K562 (cell line): ENCODE data around the gene NMBR. TPM values are rescaled to one million over a fixed set of nuclear protein-coding genes. Genes with fewer than 3 reads are reported as not detected.
"Not testable (repeated sequence)": the region's sequence is repeated elsewhere in the genome, so short reads cannot be mapped to it uniquely, and the experiment has no call there.

ENCODE experiments used
- ATAC-seq: fragments of 200-7000 bp; cut with Tn5 transposase; 3 replicates; pipeline ENCODE4 v1.9.1; 2020; ENCODE audit warnings: moderate library complexity
- BruUV-seq: library from RNA; stranded (reverse); fragments of 400-500 nt; replicated peaks from 2 replicates; lab custom pipeline; 2021; lab: Mats Ljungman, UMichigan
- CTCF ChIA-PET: fragments of 300-600 bp; formaldehyde crosslinking; extraction: SDS; loops from one replicate; lab custom pipeline; 2021; ENCODE audit warnings: low intra/inter-chr PET ratio; lab: Yijun Ruan, JAX
- POLR2A ChIA-PET: fragments of 300-600, 350-650 bp; sonication (Branson Sonifier 250); formaldehyde crosslinking; extraction: SDS; loops from one replicate; lab custom pipeline; 2021; ENCODE audit warnings: antibody characterized with exemption, inconsistent platforms; lab: Yijun Ruan, JAX
- DNase-seq, 4 experiments: peaks; one replicate each; pipeline versions ENCODE4 v3.0.0 to v3.0.0-alpha.2; 2011 to 2018; ENCODE audit warnings: low spot score in 3 of 4, mixed read lengths in 3 of 4; ENCODE audit errors: extremely low read depth in 1 of 4
- FAIRE-seq: peaks from 2 replicates; lab custom pipeline; 2011; peaks lifted over from hg19 to GRCh38; lab: Jason Lieb, UNC
- H2AFZ ChIP-seq: 2 replicates; pipeline ENCODE4 v1.6.0; 2011; ENCODE audit warnings: low read depth, low read length, control low read depth, inconsistent platforms
- H3K27ac ChIP-seq: fragments of 200-600 bp; 3 replicates; pipeline ENCODE4 v1.8.0; 2011; ENCODE audit warnings: low read depth, mild to moderate bottlenecking, control low read depth, inconsistent platforms, low read length, moderate library complexity, mixed read lengths; ENCODE audit errors: extremely low read depth
- H3K27me3 ChIP-seq, 2 experiments: fragments of 300-600 bp in 1 of 2; 2 replicates in 1 of 2; 3 replicates in 1 of 2; pipeline versions ENCODE4 v1.6.0 to v1.8.0; 2011; ENCODE audit warnings: inconsistent platforms in 2 of 2, low read length in 2 of 2, mild to moderate bottlenecking in 1 of 2, mixed read lengths in 1 of 2, moderate library complexity in 1 of 2; ENCODE audit not compliant: control insufficient read depth in 2 of 2, insufficient read depth in 2 of 2
- H3K36me3 ChIP-seq: fragments of 300-600 bp; 3 replicates; pipeline ENCODE4 v1.8.0; 2011; ENCODE audit warnings: mild to moderate bottlenecking, low read length, inconsistent platforms; ENCODE audit not compliant: control insufficient read depth, insufficient read depth
- H3K4me1 ChIP-seq, 2 experiments: fragments of 200-600 bp in 1 of 2; replicated peaks in 1 of 2; 2 replicates in 1 of 2; 3 replicates in 1 of 2; pipeline versions ENCODE4 v1.5.1 to v1.8.0; 2011; ENCODE audit warnings: inconsistent platforms in 2 of 2, low read length in 2 of 2, mild to moderate bottlenecking in 1 of 2, mixed read lengths in 1 of 2, moderate library complexity in 1 of 2; ENCODE audit not compliant: control insufficient read depth in 2 of 2, insufficient read depth in 2 of 2
- H3K4me2 ChIP-seq: 2 replicates; pipeline ENCODE4 v1.6.1; 2011; ENCODE audit warnings: low read length, control low read depth, inconsistent platforms, mixed read lengths; ENCODE audit not compliant: insufficient read depth
- H3K4me3 ChIP-seq: fragments of 200-600 bp; sonication (generic), shearing (Covaris generic); 2 replicates; pipeline ENCODE4 v1.5.1; 2016; ENCODE audit warnings: control low read depth, inconsistent platforms
- H3K79me2 ChIP-seq: fragments of 200-600 bp; 3 replicates; pipeline ENCODE4 v1.8.0; 2011; ENCODE audit warnings: low read length, inconsistent platforms; ENCODE audit not compliant: control insufficient read depth, insufficient read depth
- H3K9ac ChIP-seq, 2 experiments: 2 replicates each; pipeline versions ENCODE4 v1.6.0 to v1.6.1; 2011; ENCODE audit warnings: low read depth in 2 of 2, low read length in 2 of 2, control low read depth in 1 of 2, inconsistent platforms in 1 of 2, mild to moderate bottlenecking in 1 of 2, mixed read lengths in 1 of 2; ENCODE audit not compliant: insufficient read depth in 1 of 2
- H3K9me1 ChIP-seq: one replicate; pipeline ENCODE4 v1.6.0; 2011; ENCODE audit warnings: inconsistent platforms, mild to moderate bottlenecking, low read length, moderate library complexity; ENCODE audit not compliant: control insufficient read depth, insufficient read depth
- H3K9me3 ChIP-seq: replicated peaks from 2 replicates; pipeline ENCODE4 v1.5.1; 2011; ENCODE audit warnings: low read depth, low read length, inconsistent platforms; ENCODE audit not compliant: control insufficient read depth, insufficient read depth
- H4K20me1 ChIP-seq: replicated peaks from 2 replicates; pipeline ENCODE4 v1.6.1; 2011; ENCODE audit warnings: low read length, inconsistent platforms, mixed read lengths; ENCODE audit not compliant: control insufficient read depth, insufficient read depth
- CTCF ChIP-seq, 3 experiments: IDR thresholded peaks in 2 of 3; conservative IDR thresholded peaks in 1 of 3; 2 replicates each; pipeline ENCODE4 v1.5.1; 2011 to 2012; ENCODE audit warnings: low read length in 3 of 3, mild to moderate bottlenecking in 3 of 3, control low read depth in 2 of 3, improper control_type of control experiment in 1 of 3, inconsistent platforms in 1 of 3, low read depth in 1 of 3, mixed read lengths in 1 of 3, moderate library complexity in 1 of 3; ENCODE audit not compliant: insufficient read depth in 2 of 3
- DACH1 ChIP-seq: fragments of 450-650 bp; IDR thresholded peaks from 2 replicates; pipeline ENCODE4 v1.6.1; 2018; ENCODE audit not compliant: partially characterized antibody
- KDM1A ChIP-seq, 2 experiments: fragments of 450-650 bp; IDR thresholded peaks; 2 replicates each; pipeline ENCODE4 v1.6.1; 2016; ENCODE audit warnings: mild to moderate bottlenecking in 2 of 2
- MCM5 ChIP-seq: fragments of 450-650 bp; IDR thresholded peaks from 2 replicates; pipeline ENCODE4 v1.6.1; 2016; ENCODE audit warnings: low read depth
- PKNOX1 ChIP-seq: fragments of 450-650 bp; IDR thresholded peaks from 2 replicates; pipeline ENCODE4 v1.6.1; 2016
- RAD21 ChIP-seq, 2 experiments: fragments of 250-450 bp in 1 of 2; fragments of 450-650 bp in 1 of 2; sonication (Bioruptor Pico) in 1 of 2; formaldehyde crosslinking in 1 of 2; IDR thresholded peaks in 1 of 2; conservative IDR thresholded peaks in 1 of 2; 2 replicates each; pipeline versions ENCODE4 v1.4.0 to v1.8.0; 2020 to 2022; ENCODE audit warnings: mild to moderate bottlenecking in 2 of 2, moderate library complexity in 1 of 2
- TAF9B ChIP-seq: fragments of 450-650 bp; IDR thresholded peaks from 2 replicates; pipeline ENCODE4 v1.6.1; 2018; ENCODE audit warnings: mild to moderate bottlenecking; ENCODE audit not compliant: partially characterized antibody
- TEAD1 ChIP-seq, 2 experiments: fragments of 450-650 bp in 1 of 2; sonication (generic) in 1 of 2; formaldehyde crosslinking; IDR thresholded peaks; 2 replicates each; pipeline versions ENCODE4 v1.4.0 to v1.8.0; 2020 to 2022; ENCODE audit warnings: mild to moderate bottlenecking in 2 of 2, missing genetic modification reagents in 1 of 2
- WGBS: fragments of 100-300 bp; shearing (Covaris generic); methylation state at CpG from one replicate; pipeline ENCODE4 v1.1.6; 2016; ENCODE audit warnings: low coverage, mixed read lengths; ENCODE audit not compliant: insufficient coverage; ENCODE audit errors: missing lambda C conversion rate; 5-methylcytosine and 5-hydroxymethylcytosine counted together
- in situ Hi-C: fragments of 300-500 bp; cut with MboI; formaldehyde crosslinking; loops from 4 replicates; pipeline ENCODE4 v1.15.0; 2018; ENCODE audit warnings: inconsistent platforms, mixed read lengths
- intact Hi-C: fragments of 100-400 bp; cut with micrococcal nuclease; formaldehyde crosslinking; loops from 2 replicates; pipeline ENCODE4 v1.14.2; 2022
- polyA plus RNA-seq, 8 experiments: library from polyadenylated mRNA; depleted of rRNA in 4 of 8; stranded (reverse) in 5 of 8; unstranded in 3 of 8; fragments of >200 nt; fragmentation: Nextera tagmentation in 2 of 8; fragmentation: Illumina TruSeq in 1 of 8; extraction: Ambion mirVana in 2 of 8; extraction: Trizol in 1 of 8; gene quantifications; 2 replicates each; pipeline versions ENCODE4 v1.2.1 to v1.2.3, GENCODE V29; 2011 to 2014; ENCODE audit warnings: inconsistent platforms in 1 of 8, missing spikeins in 1 of 8
- total RNA-seq, 7 experiments: library from RNA; depleted of rRNA in 6 of 7; stranded (reverse); fragments of >200 nt in 6 of 7; fragmentation: Illumina TruSeq in 2 of 7; extraction: Trizol in 2 of 7; gene quantifications; 2 replicates each; pipeline versions ENCODE4 v1.2.1 to v1.2.3, GENCODE V29; 2011 to 2021; ENCODE audit warnings: low replicate concordance in 1 of 7
- TF ChIP-seq, protein P1 (sequence below): sonication (generic); formaldehyde crosslinking; IDR thresholded peaks from 2 replicates; pipeline ENCODE4 v1.8.1; 2022; ENCODE audit warnings: missing genetic modification reagents
- TF ChIP-seq, protein P2 (sequence below): fragments of 150-350 bp; IDR thresholded peaks from 2 replicates; pipeline ENCODE4 v1.6.1; 2014; ENCODE audit warnings: low read depth, mild to moderate bottlenecking, low read length, borderline replicate concordance

Gene NMBR
- total and polyA plus RNA-seq, 9 of the 15 experiments (the other 6 are each of a cell fraction or from before 2014, with no cell fraction given), result not detected

DNA sequence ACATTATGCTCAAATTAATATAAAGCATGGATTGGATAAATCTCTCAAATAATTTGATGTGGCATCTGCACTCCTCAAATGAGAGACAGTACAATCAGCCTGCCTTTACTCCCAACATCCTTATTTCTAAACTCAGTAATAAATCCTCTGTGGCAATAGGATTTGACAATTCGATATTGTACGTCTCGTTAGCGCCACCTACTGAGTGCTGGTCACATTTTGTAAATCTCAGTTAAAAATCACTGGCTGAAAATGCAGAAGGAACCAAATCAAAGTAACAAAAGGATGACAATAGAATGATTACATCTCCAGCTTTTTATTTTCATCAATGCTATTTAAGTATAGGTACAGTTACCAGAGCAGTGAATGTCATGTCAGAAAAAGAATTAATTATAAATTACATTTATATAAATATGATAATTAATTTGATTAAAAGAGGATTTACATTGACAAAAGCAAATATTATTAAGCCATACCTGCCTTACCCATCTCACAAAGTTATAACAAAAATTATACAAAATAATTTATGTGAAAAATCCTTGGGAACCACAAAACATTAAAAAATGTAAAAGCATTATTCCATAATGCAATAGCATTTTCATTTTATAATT is 34.4 kb downstream of the NMBR start (continued):
- TF ChIP-seq DACH1, result peak; percentile 62
- TF ChIP-seq TEAD1 (CRISPR knock-in tag; IDR thresholded peaks at IDR 0.05), result 0 out of 4 replicates have a peak, but pooled peaks of 1 of the 2 experiments have one; percentile 46
- TF ChIP-seq CTCF (IDR thresholded peaks at IDR 0.05 in 2 of 3, conservative IDR thresholded peaks at IDR 0.05 in 1 of 3; ENCODE audit: insufficient read depth in 2 of 3, low read depth in 1 of 3, low read length in 3 of 3), result peak; percentile 56 to 85 (median 78); a peak in 5 of 6 replicates
- peak; percentile 21 for TF ChIP-seq TAF9B
- TF ChIP-seq MCM5, result no peak
- peak; percentile 85 to 92 for TF ChIP-seq RAD21 (CRISPR knock-in tag; conservative IDR thresholded peaks at IDR 0.05 in 1 of 2, IDR thresholded peaks at IDR 0.05 in 1 of 2)
- TF ChIP-seq, protein P1, sequence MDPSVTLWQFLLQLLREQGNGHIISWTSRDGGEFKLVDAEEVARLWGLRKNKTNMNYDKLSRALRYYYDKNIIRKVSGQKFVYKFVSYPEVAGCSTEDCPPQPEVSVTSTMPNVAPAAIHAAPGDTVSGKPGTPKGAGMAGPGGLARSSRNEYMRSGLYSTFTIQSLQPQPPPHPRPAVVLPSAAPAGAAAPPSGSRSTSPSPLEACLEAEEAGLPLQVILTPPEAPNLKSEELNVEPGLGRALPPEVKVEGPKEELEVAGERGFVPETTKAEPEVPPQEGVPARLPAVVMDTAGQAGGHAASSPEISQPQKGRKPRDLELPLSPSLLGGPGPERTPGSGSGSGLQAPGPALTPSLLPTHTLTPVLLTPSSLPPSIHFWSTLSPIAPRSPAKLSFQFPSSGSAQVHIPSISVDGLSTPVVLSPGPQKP (CRISPR knock-in tag), result no peak
- TF ChIP-seq KDM1A (IDR thresholded peaks at IDR 0.05), result peak; percentile 100
- TF ChIP-seq, protein P2, sequence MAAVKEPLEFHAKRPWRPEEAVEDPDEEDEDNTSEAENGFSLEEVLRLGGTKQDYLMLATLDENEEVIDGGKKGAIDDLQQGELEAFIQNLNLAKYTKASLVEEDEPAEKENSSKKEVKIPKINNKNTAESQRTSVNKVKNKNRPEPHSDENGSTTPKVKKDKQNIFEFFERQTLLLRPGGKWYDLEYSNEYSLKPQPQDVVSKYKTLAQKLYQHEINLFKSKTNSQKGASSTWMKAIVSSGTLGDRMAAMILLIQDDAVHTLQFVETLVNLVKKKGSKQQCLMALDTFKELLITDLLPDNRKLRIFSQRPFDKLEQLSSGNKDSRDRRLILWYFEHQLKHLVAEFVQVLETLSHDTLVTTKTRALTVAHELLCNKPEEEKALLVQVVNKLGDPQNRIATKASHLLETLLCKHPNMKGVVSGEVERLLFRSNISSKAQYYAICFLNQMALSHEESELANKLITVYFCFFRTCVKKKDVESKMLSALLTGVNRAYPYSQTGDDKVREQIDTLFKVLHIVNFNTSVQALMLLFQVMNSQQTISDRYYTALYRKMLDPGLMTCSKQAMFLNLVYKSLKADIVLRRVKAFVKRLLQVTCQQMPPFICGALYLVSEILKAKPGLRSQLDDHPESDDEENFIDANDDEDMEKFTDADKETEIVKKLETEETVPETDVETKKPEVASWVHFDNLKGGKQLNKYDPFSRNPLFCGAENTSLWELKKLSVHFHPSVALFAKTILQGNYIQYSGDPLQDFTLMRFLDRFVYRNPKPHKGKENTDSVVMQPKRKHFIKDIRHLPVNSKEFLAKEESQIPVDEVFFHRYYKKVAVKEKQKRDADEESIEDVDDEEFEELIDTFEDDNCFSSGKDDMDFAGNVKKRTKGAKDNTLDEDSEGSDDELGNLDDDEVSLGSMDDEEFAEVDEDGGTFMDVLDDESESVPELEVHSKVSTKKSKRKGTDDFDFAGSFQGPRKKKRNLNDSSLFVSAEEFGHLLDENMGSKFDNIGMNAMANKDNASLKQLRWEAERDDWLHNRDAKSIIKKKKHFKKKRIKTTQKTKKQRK, result no peak
- peak; percentile 80 for TF ChIP-seq PKNOX1

- H3K4me2 ChIP-seq, DNase-seq, H3K79me2 ChIP-seq, H3K9me1 ChIP-seq, POLR2A ChIA-PET, H3K4me1 ChIP-seq, H3K9ac ChIP-seq, CTCF ChIA-PET, H4K20me1 ChIP-seq, H3K27ac ChIP-seq, H3K4me3 ChIP-seq, ATAC-seq, H2AFZ ChIP-seq, BruUV-seq, H3K36me3 ChIP-seq, H3K9me3 ChIP-seq, H3K27me3 ChIP-seq, FAIRE-seq: not testable (repeated sequence)
- WGBS, result 8% methylated on average over 9 of the region's 9 CpGs
- intact Hi-C loops (loop anchor here (5.0 kb wide), 1 partner anchor 434 kb away; no protein-coding TSS in a partner anchor), in situ Hi-C loops (loop anchor here (25.0 kb wide), 1 partner anchor 424 kb away; no protein-coding TSS in a partner anchor)
These were observed 36.1 kb downstream of the NMBR start for GRCh38 chr6:142110820-142111219.
